NCI-H1930 (cell line): ENCODE data around the gene LSR.

Experiments
- DNase-seq, 2 experiments: peaks; one replicate each; lab custom pipeline; 2025; lab: John Stamatoyannopoulos, UW

LSR gene

DNA sequence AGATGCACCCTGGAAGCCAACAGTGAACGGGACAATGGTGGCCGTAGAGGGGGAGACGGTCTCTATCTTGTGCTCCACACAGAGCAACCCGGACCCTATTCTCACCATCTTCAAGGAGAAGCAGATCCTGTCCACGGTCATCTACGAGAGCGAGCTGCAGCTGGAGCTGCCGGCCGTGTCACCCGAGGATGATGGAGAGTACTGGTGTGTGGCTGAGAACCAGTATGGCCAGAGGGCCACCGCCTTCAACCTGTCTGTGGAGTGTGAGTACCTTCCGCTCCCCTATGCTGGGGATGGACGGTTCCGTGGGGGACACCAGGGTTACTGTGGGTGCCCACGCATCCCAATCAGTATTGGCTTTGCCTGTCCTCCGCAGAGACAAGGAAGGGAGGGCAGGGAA is 53.6 kb downstream of the LSR start:
- DNase-seq, result no peak

DNA sequence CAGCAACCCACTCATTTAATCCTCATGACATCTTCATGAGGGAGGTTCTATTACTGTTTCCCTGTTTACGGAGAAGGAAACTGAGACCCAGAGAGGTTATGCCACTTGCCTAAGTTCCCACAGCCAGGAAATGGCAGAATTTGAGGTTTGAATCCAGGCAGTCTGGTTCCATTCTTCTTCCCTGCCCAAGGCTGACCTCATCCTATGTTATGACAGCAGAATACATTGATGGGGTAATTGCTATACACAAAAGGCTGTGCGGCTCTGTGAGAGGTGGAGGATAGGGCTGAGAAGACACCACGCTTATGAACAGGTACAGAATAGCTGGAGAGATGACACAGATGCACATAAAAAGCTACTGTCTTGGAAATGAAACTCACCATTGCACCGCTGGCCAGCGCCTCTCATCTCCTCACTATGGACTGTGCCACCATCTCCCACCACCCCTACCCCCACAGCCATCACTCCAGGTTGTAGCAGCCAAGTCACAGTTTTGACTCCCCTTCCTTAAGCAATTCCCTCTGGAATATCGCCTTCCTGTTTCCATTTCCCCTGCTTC is 54.6 kb downstream of the LSR start:
- DNase-seq, result no peak

- no peak for DNase-seq
Observed at GRCh38 chr19:35304036-35304435, 55.2 kb downstream of the LSR start.

- DNase-seq, result no peak
Observed at GRCh38 chr19:35305181-35305580, 56.4 kb downstream of the LSR start.

GRCh38 chr19:35306473-35307246 is 57.9 kb downstream of the LSR start:
- DNase-seq, result no peak

GRCh38 chr19:35307931-35308330 is 59.1 kb downstream of the LSR start:
- no peak for DNase-seq

DNA sequence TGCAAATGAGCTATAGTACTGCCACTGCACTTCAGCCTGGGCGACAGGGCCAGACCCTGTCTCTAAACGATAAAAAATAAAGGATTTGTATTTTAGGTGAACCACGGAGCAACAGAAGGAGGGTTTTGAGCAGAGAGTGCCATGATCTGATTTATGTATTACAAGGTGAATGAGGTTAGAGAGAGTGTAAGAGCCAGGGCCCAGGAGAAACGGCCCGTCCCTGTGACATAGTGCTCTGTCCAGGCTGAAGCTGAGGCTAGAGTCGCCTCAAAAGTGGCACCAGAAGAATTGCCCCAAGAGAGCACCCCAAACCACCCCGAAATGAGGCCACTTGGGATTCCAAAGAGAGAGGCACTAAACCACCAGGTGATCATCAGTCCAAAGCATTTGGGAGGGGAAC is 60.1 kb downstream of the LSR start:
- no peak for DNase-seq

DNA sequence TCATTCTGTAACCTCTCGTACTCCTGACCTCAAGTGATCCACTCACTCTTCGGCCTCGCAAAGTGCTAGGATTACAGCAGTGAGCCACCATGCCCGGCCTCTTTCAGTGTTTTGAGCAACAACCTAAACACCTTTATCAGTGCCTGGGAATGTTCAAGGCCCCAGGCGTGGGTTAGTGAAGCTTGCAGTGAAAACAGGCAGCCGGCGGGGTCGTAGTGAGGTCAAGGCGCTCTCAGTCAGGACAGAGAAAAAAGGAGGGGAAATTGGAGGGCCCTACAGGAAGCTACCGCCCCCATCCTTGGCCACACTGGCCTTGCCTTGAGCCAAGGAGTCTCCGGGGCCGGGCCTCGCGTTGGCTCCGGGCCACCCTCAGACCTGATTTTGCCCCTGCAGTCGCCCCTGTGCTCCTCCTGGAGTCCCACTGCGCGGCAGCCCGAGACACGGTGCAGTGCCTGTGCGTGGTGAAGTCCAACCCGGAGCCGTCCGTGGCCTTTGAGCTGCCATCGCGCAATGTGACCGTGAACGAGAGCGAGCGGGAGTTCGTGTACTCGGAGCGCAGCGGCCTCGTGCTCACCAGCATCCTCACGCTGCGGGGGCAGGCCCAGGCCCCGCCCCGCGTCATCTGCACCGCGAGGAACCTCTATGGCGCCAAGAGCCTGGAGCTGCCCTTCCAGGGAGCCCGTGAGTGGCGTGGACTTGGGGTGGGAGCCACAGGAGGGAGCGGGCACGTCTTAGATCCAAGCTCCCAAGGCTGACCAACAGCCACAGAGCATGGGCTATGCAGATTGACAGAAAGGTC is 60.9 kb downstream of the LSR start:
- no peak for DNase-seq

DNA sequence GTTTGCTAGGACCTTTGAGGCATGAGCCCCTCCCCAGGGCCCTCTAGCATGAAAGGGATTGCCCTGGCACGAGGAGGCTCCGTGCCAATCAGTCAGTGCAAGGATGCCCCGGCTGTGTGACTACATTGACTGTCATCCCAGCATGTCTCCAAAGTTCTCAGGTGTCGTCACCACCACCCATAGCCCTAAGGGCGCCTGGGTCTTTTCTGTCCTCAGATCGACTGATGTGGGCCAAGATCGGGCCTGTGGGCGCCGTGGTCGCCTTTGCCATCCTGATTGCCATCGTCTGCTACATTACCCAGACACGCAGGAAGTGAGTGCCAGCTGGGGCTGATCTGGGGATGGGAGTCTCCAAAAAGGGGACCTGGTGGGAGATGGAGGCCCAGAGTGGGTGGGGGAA is 61.5 kb downstream of the LSR start:
- no peak for DNase-seq

- DNase-seq, result no peak
Observed at GRCh38 chr19:35310811-35311465, 62.1 kb downstream of the LSR start.

GRCh38 chr19:35311901-35312665 is 63.3 kb downstream of the LSR start:
- DNase-seq, result no peak

DNA sequence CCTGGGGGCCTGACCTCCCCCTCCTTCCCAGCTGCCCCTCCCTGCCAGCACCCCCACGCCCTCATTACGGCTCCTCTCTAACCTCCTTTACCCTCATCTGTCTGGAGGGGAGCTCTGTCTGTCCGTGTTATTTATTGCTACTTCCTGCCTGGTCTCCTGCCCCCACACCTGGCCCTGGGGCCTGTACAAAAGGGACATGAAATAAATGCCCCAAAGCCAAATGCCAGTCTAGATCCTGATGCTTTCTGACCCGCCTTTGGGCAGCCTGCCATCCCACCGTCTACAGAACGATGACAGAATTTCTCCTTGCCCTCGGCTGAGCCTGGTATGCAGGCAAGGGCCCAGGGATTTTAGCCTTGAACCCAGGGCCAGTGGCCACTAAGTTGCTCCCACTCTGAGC is 64.8 kb downstream of the LSR start:
- DNase-seq, result no peak

DNA sequence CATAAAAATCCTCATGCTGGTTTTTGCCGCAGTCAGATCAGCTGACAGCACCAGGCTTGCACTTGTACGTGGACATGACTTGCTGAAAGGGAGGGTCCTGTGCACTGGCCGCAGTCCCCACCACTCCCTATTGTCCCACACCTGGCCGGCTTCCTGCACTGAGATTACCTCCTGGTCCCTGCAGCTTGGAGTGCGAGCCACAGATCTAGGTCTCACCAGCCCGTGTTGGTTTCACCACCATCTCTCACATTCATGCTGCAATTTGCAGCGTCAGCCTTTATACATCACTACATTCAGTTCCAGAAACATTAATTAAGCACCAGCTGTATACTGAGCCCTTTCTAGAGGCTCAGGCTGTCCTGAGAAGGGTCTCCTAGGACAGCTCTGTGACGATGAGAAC is 65.2 kb downstream of the LSR start:
- DNase-seq, result no peak

GRCh38 chr19:35314858-35315470 is 66.2 kb downstream of the LSR start:
- DNase-seq, result no peak

DNA sequence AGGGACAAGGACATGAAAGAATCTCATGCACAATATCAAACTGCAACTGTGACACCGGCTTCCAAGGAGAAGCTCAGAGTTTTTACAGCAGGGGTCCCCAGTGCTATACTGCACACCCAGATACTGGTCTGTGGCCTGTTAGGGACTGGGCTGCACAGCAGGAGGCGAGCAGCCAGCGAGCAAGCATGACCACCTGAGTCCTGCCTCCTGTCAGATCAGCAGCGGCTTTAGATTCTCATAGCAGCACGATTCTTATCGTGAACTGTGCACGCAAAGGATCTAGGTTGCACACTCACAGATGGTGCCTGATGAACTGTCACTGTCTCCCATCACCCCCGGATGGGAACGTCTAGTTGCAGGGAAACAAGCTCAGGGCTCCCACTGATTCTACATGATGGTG is 67.1 kb downstream of the LSR start:
- DNase-seq, result no peak

DNA sequence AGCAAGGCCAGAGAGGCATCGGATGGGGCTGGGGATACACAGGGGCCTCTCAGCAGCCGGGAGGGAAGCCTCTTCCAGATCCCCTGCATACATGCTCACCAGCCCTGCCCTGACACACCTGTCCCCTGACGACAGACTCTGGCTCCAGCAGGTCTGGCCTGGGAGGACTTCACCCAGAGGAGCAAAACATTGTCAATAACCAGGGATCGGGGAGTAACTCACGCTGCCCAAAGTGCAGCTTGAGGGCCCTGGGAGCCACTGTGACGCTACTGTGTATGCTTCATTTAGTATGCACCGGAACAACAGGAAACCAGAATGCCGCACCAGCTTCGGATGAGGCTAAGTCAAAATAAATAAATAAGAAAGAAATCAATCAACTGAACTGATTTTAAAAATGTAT is 67.8 kb downstream of the LSR start:
- no peak for DNase-seq
